Mesenchymal stem cell (in vitro differentiated cells and primary cell): Measurements from ENCODE around the gene ATP5PO.

Experiments used
- DNase-seq: peaks from one replicate; pipeline ENCODE4 v3.0.0-alpha.2; 2013
- H2AFZ ChIP-seq: one replicate; pipeline ENCODE4 v1.6.1; 2013; ENCODE audit warnings: low read depth, mild to moderate bottlenecking, control low read depth, inconsistent platforms, low read length, moderate library complexity
- H2AK5ac ChIP-seq: 2 replicates; pipeline ENCODE4 v1.6.1; 2013; ENCODE audit warnings: low read length, moderate library complexity, mild to moderate bottlenecking, inconsistent platforms; ENCODE audit not compliant: severe bottlenecking
- H2BK120ac ChIP-seq: one replicate; pipeline ENCODE4 v1.6.1; 2013; ENCODE audit warnings: low read depth, mild to moderate bottlenecking, inconsistent platforms, low read length, moderate library complexity
- H2BK12ac ChIP-seq, 2 experiments: one replicate each; pipeline ENCODE4 v1.6.1; 2013; ENCODE audit warnings: inconsistent platforms in 2 of 2, low read length in 2 of 2, mild to moderate bottlenecking in 2 of 2, moderate library complexity in 2 of 2, control low read depth in 1 of 2
- H2BK15ac ChIP-seq: one replicate; pipeline ENCODE4 v1.6.1; 2013; ENCODE audit warnings: mild to moderate bottlenecking, low read depth, inconsistent platforms; ENCODE audit not compliant: poor library complexity, severe bottlenecking
- H2BK5ac ChIP-seq: 2 replicates; pipeline ENCODE4 v1.6.1; 2013; ENCODE audit warnings: low read depth, mild to moderate bottlenecking, low read length, control low read depth, inconsistent platforms; ENCODE audit not compliant: poor library complexity, severe bottlenecking
- H3K14ac ChIP-seq, 2 experiments: one replicate each; pipeline ENCODE4 v1.6.1; 2013; ENCODE audit warnings: inconsistent platforms in 2 of 2, low read length in 2 of 2, control low read depth in 1 of 2, mild to moderate bottlenecking in 1 of 2, moderate library complexity in 1 of 2
- H3K18ac ChIP-seq, 2 experiments: one replicate each; pipeline ENCODE4 v1.6.1; 2013; ENCODE audit warnings: inconsistent platforms in 2 of 2, low read length in 2 of 2, control low read depth in 1 of 2, low read depth in 1 of 2, mild to moderate bottlenecking in 1 of 2
- H3K23ac ChIP-seq, 2 experiments: one replicate each; pipeline ENCODE4 v1.6.1; 2013; ENCODE audit warnings: inconsistent platforms in 2 of 2, low read length in 2 of 2, mild to moderate bottlenecking in 2 of 2, moderate library complexity in 2 of 2, control low read depth in 1 of 2
- H3K27ac ChIP-seq: 2 replicates; pipeline ENCODE4 v1.5.1; 2013; ENCODE audit warnings: mild to moderate bottlenecking, moderate library complexity, low read length, control low read depth, inconsistent platforms; ENCODE audit not compliant: poor library complexity, severe bottlenecking
- H3K27me3 ChIP-seq, 2 experiments: 2 replicates each; pipeline versions ENCODE4 v1.6.1 to v1.7.0; 2013; ENCODE audit warnings: low read length in 2 of 2, mild to moderate bottlenecking in 2 of 2, moderate library complexity in 2 of 2, control low read depth in 1 of 2, inconsistent platforms in 1 of 2; ENCODE audit not compliant: control insufficient read depth in 1 of 2, insufficient read depth in 1 of 2
- H3K36me3 ChIP-seq, 2 experiments: 2 replicates each; pipeline versions ENCODE4 v1.6.1 to v1.7.0; 2013; ENCODE audit warnings: low read length in 2 of 2, control low read depth in 1 of 2, inconsistent platforms in 1 of 2, low read depth in 1 of 2, mild to moderate bottlenecking in 1 of 2; ENCODE audit not compliant: insufficient read depth in 2 of 2, control insufficient read depth in 1 of 2
- H3K4ac ChIP-seq, 2 experiments: one replicate each; pipeline ENCODE4 v1.6.1; 2013; ENCODE audit warnings: inconsistent platforms in 2 of 2, low read length in 2 of 2, mild to moderate bottlenecking in 2 of 2, moderate library complexity in 2 of 2, control low read depth in 1 of 2, low read depth in 1 of 2
- H3K4me1 ChIP-seq: 2 replicates; pipeline ENCODE4 v1.6.1; 2013; ENCODE audit warnings: low read depth, low read length, control low read depth; ENCODE audit not compliant: control insufficient read depth, insufficient read depth
- H3K4me2 ChIP-seq: 2 replicates; pipeline ENCODE4 v1.6.1; 2013; ENCODE audit warnings: low read length, mild to moderate bottlenecking, inconsistent platforms; ENCODE audit not compliant: poor library complexity, severe bottlenecking
- H3K4me3 ChIP-seq, 2 experiments: 2 replicates each; pipeline versions ENCODE4 v1.5.1 to v1.7.0; 2013; ENCODE audit warnings: low read length in 2 of 2, mild to moderate bottlenecking in 2 of 2, control low read depth in 1 of 2, low read depth in 1 of 2; ENCODE audit not compliant: insufficient read depth in 1 of 2
- H3K79me1 ChIP-seq: replicated peaks from 2 replicates; pipeline ENCODE4 v1.6.1; 2013; ENCODE audit warnings: mild to moderate bottlenecking, control low read depth, low read length, inconsistent platforms; ENCODE audit not compliant: poor library complexity, severe bottlenecking
- H3K9ac ChIP-seq: 2 replicates; pipeline ENCODE4 v1.7.0; 2013; ENCODE audit warnings: mild to moderate bottlenecking, low read length, moderate library complexity
- H3K9me3 ChIP-seq: 2 replicates; pipeline ENCODE4 v1.7.0; 2013; ENCODE audit warnings: mild to moderate bottlenecking, low read length; ENCODE audit not compliant: control insufficient read depth
- H4K8ac ChIP-seq: one replicate; pipeline ENCODE4 v1.6.1; 2013; ENCODE audit warnings: inconsistent platforms, mild to moderate bottlenecking, low read length, moderate library complexity
- H4K91ac ChIP-seq: one replicate; pipeline ENCODE4 v1.6.1; 2013; ENCODE audit warnings: mild to moderate bottlenecking, low read length, inconsistent platforms
- WGBS: methylation state at CpG from one replicate; pipeline ENCODE4 v1.1.7; 2013; ENCODE audit warnings: mixed read lengths; 5-methylcytosine and 5-hydroxymethylcytosine counted together

ATP5PO gene

DNA sequence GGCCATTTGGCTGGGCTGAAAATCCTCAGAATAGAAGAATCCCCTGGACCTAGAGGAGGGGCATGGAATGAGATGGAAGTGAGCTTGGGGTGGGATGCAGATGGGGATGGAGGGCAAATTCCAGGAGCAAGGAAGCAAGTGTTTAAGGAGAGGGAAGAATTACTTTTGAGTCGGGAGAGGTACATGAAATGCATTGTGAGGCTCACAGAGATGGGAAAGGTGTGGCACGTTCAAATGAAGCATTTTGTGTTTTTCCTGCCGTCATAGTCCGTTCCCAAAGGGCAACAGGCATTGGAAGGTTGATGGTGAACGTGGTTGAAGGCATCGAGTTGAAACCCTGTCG lies 30.5 kb downstream of the ATP5PO start:
- Histone ChIP-seq H4K91ac (no peak overlapping the region), H2AK5ac (no peak overlapping the region), H3K4me2 (no peak overlapping the region), H3K18ac (no peak overlapping the region), H2BK120ac (no peak overlapping the region), H3K23ac (no peak overlapping the region), H3K4me3 (no peak overlapping the region), H3K9me3 (no peaks in the 10 kb centered on the region), H3K4me1 (peaks cover 4% of the 10 kb centered on the region), H3K79me1 (no peaks in the 10 kb centered on the region), H3K9ac (peak overlapping the region; percentile 61), H2BK5ac (no peak overlapping the region), H2BK12ac (no peak overlapping the region), H3K36me3 (no peaks in the 10 kb centered on the region), H2AFZ (no peak overlapping the region), H3K27ac (no peak overlapping the region), H2BK15ac (no peak overlapping the region), H3K14ac (no peak overlapping the region), H3K27me3 (peaks cover 0 to 16% of the 10 kb centered on the region in 2 experiments), H3K4ac (no peak overlapping the region), H4K8ac (no peak overlapping the region)
- no peak for DNase-seq
- WGBS: 77% methylated on average over 7 of the region's 7 CpGs

DNA sequence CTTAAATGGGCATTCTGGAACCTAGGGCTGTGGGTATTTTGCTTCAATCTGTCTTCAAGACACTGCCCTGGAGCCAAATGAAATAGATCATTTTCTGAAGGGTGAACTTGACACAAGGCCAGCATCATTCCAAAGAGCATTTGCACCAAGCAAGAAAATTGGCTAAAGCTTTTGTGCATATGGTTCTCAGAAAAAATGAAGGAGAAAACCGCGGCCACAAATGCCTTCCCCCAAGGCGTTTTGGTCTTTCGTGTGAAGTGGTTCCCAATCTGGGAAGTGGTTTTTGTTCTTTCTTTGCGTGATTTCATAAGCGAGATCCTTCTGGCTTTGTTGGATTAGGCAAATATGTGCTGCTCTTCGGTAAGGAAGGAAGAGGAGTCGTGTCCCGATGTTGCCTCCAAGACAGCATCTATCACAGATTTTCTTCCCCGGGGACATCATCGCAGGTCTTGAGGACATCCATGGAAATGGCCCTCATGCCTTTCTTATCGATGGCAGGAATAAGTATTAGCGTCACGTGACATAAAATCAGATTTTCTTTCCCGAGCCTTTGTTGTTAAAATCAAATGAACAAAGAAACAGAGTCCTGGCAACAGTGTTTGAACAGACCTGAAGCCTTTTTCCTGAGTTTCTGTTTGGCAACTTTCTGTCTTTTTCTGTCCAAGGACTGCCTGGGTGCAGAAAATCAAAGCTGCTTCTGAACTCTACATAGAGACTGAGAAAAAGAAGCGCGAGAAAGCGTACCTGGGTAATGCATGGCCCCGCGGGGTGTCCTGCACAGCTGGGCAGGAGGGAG lies 31.0 kb downstream of the ATP5PO start:
- no peak overlapping the region for H4K91ac ChIP-seq
- peak overlapping the region in 1 of 2 experiments; percentile 68 for H3K4me3 ChIP-seq
- H3K14ac ChIP-seq: no peak overlapping the region
- peaks cover 0 to 16% of the 10 kb centered on the region in 2 experiments for H3K27me3 ChIP-seq
- no peak overlapping the region for H2AK5ac ChIP-seq
- no peak overlapping the region for H2AFZ ChIP-seq
- no peaks in the 10 kb centered on the region for H3K9me3 ChIP-seq
- no peak overlapping the region for H4K8ac ChIP-seq
- no peak overlapping the region for H3K4ac ChIP-seq
- H2BK120ac ChIP-seq: no peak overlapping the region
- no peak overlapping the region for H2BK15ac ChIP-seq
- no peak for DNase-seq
- H3K4me2 ChIP-seq: no peak overlapping the region
- peak overlapping the region; percentile 61 for H3K9ac ChIP-seq
- no peak overlapping the region for H3K27ac ChIP-seq
- no peaks in the 10 kb centered on the region for H3K36me3 ChIP-seq
- no peak overlapping the region for H3K23ac ChIP-seq
- H3K79me1 ChIP-seq: no peaks in the 10 kb centered on the region
- WGBS: 90% methylated on average over 20 of the region's 20 CpGs
- H3K18ac ChIP-seq: no peak overlapping the region
- H2BK5ac ChIP-seq: no peak overlapping the region
- H3K4me1 ChIP-seq: peaks cover 4% of the 10 kb centered on the region
- no peak overlapping the region for H2BK12ac ChIP-seq

DNA sequence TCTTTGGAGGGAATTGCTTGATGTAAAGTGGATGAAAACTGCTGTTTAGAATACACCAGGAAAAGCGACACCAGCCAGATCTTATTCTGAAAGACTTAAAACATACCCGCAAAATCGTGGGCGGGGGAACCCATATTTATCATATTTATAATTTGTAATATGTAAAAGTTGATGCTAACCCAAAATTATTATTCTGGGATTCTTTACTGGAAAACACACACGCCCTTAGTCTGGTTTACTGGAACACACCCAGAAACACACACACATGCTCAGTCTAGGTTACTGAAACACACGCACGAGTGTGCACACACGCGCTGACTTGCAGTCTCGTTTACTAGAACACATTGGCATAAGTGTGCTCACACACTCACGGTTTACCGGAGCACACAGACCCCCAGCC lies 32.5 kb downstream of the ATP5PO start:
- DNase-seq: no peak
- H2BK12ac ChIP-seq: no peak overlapping the region
- H3K4ac ChIP-seq: no peak overlapping the region
- WGBS: 94% methylated on average over 8 of the region's 12 CpGs
- H3K4me2 ChIP-seq: no peak overlapping the region
- H3K27ac ChIP-seq: no peak overlapping the region
- H3K14ac ChIP-seq: no peak overlapping the region
- peaks cover 0 to 16% of the 10 kb centered on the region in 2 experiments for H3K27me3 ChIP-seq
- H3K9me3 ChIP-seq: no peaks in the 10 kb centered on the region
- no peak overlapping the region for H3K18ac ChIP-seq
- H2AFZ ChIP-seq: no peak overlapping the region
- no peak overlapping the region for H2BK15ac ChIP-seq
- H4K91ac ChIP-seq: no peak overlapping the region
- H3K4me3 ChIP-seq: no peak overlapping the region
- H4K8ac ChIP-seq: no peak overlapping the region
- no peak overlapping the region for H3K9ac ChIP-seq
- H3K79me1 ChIP-seq: no peaks in the 10 kb centered on the region
- H3K23ac ChIP-seq: no peak overlapping the region
- H2BK120ac ChIP-seq: no peak overlapping the region
- H3K4me1 ChIP-seq: peaks cover 4% of the 10 kb centered on the region
- H3K36me3 ChIP-seq: no peaks in the 10 kb centered on the region
- H2AK5ac ChIP-seq: no peak overlapping the region
- no peak overlapping the region for H2BK5ac ChIP-seq

DNA sequence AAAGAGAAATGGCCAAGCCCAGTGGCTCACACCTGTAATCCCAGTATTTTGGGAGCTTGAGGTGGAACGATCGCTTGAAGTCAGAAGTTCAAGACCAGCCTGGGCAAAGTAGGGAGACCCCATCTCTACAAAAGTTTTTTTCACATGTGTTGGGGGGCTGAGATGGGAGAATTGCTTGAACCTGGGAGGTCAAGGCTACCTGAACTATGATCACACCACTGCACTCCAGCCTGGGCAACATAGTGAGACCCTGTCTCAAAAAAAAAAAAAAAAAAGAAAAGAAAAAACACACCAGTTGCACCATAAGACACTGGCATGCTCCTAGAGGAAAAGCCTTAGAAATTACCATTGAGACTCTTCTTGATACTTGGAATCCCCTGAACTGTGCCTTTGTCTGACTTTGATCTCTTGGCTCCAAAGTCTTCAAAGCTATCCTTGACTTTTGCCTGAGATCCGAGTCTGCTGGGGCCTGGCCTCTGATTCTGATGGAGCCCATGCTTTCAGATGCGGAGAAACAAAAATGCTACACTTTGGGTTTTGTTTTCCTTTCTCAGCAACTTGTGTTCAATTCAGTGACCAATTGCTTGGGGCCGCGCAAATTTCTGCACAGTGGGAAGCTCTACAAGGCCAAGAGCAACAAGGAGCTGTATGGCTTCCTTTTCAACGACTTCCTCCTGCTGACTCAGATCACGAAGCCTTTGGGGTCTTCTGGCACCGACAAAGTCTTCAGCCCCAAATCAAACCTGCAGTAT lies 33.7 kb downstream of the ATP5PO start:
- Histone ChIP-seq H3K36me3 (no peaks in the 10 kb centered on the region), H2BK5ac (no peak overlapping the region), H3K18ac (no peak overlapping the region), H3K79me1 (no peaks in the 10 kb centered on the region), H3K4me1 (peaks cover 4% of the 10 kb centered on the region), H3K9me3 (no peaks in the 10 kb centered on the region), H3K23ac (no peak overlapping the region), H2AFZ (no peak overlapping the region), H3K14ac (no peak overlapping the region), H3K9ac (no peak overlapping the region), H2BK15ac (no peak overlapping the region), H2BK120ac (no peak overlapping the region), H2BK12ac (no peak overlapping the region), H4K8ac (no peak overlapping the region), H3K27me3 (peaks cover 0 to 16% of the 10 kb centered on the region in 2 experiments), H3K4ac (no peak overlapping the region), H4K91ac (no peak overlapping the region), H3K4me2 (peak overlapping the region; percentile 49), H2AK5ac (no peak overlapping the region), H3K27ac (no peak overlapping the region), H3K4me3 (no peak overlapping the region)
- WGBS: 97% methylated on average over 7 of the region's 9 CpGs
- DNase-seq: no peak
